DMS153 (cell line): ENCODE measurements around the gene WASF1.

ENCODE experiments used
- DNase-seq: peaks from one replicate; lab custom pipeline; 2025; lab: John Stamatoyannopoulos, UW

WASF1 gene

DNA sequence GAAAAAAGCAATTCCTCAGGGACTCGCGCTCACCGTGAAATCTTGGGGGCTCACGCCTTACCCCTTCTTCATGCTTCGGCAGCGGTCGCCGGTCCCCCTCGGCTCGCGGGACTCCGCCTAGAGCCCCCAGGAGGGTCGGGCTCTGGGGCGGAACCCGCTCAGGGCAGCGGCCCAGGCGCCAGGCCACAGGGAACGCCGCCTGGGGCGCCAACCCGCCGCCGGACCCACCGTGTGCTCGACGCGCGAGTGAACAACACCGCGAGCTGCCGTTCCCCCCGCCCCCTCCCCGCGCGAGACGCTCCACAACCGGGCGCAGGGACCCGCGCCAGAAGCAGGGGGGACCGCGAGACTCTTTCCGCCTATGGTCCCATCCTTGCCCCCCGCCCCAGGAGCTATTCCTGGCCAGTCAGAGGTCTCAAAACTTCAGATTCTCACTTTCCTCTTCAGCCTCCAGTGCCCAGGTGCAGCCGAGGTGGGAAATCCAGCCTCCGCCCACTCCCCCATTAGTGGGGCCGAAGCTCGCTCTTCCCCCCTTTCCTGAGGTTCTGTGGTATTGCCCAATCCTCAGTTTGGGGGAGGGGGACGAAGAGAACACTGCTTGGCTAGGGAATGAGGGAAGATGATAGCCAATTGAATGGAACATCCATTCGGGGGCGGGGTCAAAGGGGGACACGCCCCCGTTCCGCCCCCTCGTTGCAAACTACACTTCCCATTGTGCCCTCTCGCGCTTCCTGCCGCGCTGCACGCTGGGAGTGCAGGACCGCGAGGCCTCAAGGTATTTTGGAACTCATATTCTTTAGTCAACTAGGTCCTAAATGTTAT lies at the start of gene WASF1:
TSS of gene WASF1 (minus strand) at position 265 of the 822 bp plus-strand sequence. CDS start 52,069 bp downstream, outside the sequence.
- peak; percentile 98 for DNase-seq

DNA sequence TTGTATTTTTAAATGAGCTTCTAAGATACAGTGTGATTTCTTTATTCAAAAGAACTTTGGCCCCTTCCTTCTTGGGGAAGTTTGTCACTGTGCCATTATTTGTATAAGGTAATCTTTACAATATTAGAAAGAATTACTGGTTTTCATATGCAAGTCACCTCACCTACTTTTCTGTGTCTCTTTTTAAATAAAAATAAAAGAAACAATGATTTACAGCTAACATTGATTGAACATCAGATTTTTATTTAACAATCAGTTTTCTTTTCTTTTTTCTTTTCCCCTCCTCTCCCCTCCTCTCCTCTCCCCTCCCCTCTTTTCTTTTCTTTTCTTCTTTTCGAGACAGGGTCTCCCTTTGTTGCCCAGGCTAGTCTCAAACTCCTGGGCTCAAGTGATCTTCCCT lies 46.8 kb upstream of the WASF1 start:
- no peak for DNase-seq

DNA sequence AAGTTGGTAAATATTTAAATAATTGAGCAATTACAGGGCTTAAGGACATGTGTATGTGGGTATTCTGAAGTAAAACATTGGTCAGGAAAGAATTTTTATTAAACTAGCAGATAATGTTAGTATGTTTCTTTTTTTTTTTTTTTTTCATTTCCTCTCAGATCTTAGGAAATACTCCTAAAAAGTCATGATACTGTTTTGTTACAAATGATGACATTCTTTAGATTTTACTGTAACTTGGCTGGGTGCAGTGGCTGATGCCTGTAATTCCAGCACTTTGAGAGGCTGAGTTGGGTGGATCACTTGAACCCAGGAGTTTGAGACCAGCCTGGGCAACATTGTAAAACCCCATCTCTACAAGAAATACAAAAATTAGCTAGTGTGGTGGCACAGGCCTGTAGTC lies 42.3 kb upstream of the WASF1 start:
- DNase-seq = no peak

DNA sequence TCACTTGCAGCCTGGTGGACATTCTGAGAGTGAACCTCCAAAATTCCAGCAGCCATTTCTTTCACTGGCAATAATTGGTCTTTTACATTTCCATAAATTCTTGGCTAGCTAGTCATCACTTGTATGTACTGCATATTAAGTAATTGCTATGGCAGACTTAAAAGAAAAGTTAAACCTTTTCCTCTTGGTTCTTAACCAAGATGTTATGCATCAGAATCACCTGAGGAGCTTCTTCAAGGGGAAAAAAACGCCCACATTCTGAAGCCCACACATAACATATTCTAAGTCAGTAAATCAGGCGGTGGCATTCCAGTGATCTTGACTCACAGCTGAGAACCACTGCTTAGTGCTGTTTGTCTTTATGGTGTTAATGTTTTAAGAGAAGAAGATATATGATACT lies 37.8 kb upstream of the WASF1 start:
- DNase-seq = no peak

DNA sequence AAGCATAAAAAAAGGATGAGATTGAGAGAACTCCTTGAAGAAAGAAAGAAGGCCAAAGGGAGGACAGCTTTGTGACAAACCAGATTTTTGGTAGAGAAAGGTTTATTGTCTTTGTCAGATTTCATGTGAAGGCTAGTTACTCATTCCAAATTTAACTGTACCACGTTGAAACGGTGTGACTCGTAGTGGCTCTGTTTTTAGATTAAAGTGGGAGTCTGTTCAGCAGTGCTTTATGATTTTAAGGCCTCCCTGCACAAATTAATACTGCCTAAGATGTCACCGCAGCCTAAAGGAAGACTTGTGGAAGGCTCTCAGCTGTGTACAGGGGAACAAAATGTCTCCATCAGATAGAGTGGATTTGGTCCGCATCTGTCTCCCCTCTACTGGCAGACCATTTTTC lies 36.7 kb upstream of the WASF1 start:
- no peak for DNase-seq

DNA sequence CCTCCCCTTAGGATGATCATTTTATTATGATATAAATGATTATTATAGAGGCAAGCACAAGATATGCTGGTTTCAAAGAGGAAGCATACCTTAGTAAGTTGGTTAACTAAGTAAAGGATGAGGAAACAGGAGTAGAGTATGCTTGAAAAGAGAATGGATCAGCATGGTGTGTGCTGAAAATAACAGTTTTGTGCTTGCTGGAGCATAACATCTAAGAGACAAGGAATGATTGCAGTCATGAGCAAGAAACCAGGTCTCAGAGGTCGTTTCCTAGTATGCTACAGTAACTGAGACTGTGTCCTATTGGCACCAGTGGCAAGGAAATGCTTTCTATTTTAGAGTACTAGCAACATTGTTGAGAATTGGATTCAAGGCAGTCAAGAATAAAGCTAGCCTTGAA lies 34.9 kb upstream of the WASF1 start:
- no peak for DNase-seq

DNA sequence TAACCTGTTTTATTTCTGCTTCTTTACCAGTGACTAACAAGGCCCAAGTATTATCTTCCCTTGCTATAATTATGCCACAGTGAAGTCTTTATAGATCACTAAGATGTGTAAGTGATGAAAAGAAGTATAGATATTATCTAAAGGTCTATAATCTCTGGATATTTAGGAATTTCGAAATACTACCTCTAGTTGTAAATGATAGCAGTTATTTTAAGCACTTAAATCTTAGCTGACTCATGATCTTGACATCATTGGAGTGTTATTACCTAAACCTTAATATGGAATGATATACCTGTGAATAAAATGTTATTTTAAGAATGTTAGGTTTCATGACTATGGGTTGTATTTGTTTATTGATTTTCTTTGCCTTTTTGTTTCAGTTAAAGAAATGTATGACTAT lies 32.3 kb upstream of the WASF1 start:
- DNase-seq = no peak

DNA sequence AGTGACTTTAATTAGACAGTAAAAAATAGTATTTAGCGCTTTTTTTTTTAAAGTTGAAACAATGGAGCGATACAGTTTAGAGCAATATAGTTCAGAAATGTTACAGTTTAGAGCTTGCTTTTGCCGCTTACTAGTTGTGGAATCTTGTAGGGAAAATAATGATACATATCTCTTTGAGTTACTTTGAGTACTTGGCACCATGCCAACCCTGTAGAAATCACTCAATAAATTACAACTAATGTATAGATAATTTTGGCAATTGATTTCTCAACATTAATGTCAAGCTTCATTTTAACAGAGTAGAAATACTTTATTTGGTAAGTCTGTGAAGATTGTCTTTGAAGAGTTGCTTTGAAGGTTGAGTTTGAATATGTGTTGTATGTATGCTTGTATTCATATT lies 28.2 kb upstream of the WASF1 start:
- no peak for DNase-seq

DNA sequence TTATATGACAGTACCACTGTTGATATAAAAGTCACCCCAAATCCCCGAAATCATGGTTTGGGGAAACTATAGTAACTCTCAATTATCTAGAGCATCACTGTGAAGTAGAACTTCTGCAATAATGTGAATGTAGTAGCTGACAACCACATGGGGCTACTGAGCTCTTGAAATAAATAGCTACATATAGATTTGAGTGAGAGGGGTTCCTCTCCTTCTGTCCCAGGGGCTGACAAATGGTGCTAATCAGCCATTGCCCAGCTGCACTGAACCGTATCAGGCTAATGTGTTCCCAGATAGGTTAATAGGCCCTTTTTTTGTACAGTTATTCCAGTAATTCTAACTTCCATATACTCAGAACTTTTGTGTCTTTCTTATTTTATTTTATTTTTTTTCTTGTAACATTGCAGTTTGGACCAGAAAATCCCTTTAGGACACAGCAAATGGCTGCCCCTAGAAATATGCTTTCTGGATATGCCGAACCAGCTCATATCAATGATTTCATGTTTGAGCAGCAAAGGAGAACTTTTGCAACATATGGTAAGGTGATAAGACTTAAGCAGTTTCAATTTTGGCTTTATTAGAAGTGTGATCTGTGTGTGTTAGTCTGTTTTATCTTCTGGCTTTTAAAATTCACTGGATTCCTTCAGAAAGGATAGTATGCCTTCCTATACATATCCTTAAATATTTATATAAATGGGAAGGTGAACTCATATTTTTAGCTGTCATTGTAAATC lies 21.8 kb upstream of the WASF1 start:
- DNase-seq = no peak

DNA sequence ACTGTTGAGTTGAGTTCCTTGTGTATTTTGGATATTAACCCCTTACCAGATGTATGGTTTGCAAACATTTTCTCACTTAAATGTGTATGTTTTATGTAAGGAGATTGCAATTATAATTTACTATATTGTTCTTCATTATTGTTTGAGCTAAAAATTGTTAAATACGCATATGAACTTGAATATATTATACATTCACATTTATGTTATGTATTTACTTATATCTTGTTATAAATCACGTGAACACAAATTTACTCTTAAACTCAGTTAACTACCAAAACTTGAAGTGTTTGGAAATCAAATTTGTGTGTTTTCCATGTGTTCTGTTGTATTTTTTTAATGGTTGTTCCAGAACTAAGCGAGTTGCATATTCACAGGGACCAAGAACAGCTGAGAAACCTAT lies 19.1 kb upstream of the WASF1 start:
- DNase-seq = no peak

DNA sequence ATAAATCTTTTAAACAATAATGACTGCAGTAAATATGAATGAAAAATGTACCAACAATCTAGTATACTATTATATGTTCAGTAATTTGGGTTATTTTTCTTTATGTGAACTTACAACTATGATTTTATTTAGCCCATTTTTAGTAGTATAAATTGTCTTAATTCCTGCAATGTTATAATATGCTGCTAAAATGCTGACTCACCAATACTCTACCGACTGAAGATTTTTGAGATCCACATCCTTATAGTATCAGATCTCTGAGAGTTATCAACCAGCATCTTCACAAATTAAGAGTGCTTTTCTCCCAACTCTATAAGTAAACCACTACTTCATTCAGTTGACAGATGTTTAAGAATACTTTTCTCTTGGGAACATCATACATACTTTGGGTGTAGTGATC lies 17.4 kb upstream of the WASF1 start:
- no peak for DNase-seq

DNA sequence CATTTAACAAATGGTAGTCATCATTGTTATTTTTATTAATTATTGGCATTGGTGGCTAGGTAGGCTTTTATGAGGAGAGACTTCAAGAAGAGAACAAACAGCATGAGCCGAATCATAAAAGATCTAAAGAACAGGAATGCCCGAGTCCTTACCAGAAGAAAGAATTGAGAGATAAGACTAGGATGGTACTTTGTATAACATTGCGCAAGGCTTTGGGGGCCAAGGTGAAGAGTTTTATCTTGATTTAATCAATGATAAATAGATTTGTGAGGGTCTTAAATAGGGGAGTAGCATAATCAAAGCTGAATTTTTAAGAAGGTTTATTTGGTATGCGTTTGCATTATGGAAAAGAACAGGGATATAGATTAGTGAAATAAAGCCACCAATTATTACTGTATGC lies 16.2 kb upstream of the WASF1 start:
- DNase-seq = no peak

DNA sequence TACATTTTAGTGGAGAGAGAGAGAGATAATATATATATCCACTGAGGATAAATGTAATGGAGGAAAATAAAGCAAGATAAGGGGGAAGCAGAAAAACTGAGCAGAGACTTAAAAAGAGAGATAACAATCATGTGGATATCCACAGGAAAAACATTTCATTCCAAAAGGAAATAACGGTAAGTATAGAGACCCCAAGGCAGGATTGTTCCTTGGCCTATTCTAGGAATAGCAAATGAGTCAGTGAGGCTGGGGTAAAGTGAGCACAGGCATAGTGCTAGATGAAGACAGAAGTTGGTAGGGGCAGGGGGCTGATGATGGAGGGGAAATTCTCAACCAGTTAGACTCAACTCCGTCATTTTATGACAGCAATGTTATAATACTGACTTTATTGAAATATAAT lies 12.0 kb upstream of the WASF1 start:
- no peak for DNase-seq

DNA sequence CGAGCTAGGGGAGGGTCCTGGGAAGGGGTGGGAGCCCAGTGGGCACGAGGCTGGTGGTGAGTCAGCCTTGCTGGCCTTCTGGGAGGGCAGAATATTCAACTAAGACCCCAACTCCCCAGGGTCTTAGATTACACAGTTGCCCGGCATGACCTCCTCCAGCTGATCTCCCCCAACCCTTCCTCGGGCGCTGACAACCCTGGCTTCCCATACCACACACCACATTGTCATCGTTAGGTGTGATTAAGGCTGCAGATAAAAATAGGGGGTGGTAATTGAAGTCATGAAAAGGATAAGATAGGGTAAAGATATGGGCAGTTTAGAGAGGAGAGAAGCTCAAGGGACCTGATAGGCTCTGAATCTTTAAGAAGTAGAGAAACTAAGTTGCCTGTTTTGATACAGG lies 11.3 kb upstream of the WASF1 start:
- no peak for DNase-seq

DNA sequence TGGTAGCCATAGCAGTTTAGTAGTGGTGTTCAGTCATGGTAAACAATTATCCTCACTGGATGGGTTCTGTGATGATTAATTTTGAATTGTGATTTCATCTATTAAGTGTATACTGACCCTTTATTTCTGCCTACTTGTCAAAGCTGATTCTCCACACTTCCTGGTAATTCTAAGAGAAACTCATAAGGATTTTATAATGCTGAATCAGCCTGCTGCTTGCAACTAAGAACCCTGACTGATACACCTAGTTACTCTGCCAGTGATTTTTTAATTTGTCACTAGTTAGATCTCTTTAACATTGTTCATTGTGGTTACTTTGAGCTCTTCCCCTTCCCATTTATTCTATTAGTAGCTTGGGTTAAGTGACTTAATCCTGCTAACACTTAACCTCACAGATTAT lies 9.3 kb upstream of the WASF1 start:
- no peak for DNase-seq

DNA sequence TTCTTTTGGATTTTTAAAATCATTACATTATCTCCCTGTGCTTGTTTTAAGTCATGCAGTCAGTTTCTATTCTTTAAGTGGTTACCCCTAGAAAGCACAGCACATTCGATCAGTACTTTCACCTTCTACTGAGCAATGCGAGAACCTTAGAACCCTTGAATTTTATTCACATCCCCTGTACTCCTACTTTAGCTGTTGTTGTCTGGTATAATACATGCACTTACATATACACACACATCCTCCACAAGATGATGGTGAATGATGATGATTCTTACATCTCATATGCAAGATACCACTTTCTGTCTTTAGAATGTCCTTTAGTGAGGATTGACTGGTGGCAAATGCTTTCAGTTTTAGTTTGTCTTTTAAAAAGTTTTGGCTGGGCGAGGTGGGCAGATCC lies 6.4 kb upstream of the WASF1 start:
- DNase-seq = no peak

DNA sequence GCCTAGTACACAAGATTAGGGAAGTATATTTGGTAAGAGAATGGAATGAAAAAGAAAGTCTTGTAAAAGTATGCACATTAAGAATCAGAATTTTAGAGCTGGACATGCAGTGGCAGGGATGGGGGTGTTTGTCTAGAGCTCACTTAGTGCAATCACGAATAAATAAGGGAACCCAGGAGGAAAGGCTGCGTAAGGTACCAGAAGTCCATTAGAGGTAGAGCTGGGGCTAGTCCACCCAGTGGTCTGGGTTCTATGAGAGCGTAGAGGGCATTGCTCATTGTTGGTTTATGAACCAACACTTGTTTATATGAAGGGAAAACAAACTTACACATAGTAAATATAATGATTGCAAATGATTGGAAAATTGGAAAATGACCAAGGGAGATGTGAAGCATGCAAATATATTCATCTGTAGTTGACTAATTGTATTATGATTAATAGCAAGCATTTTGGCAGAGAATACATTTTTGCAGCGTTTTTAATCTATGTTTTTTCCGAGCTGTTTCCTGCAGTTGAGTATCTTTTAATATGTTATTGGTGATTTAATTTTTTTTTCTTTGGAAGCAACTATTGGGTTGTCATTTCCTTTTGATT lies 3.9 kb upstream of the WASF1 start:
- no peak for DNase-seq

DNA sequence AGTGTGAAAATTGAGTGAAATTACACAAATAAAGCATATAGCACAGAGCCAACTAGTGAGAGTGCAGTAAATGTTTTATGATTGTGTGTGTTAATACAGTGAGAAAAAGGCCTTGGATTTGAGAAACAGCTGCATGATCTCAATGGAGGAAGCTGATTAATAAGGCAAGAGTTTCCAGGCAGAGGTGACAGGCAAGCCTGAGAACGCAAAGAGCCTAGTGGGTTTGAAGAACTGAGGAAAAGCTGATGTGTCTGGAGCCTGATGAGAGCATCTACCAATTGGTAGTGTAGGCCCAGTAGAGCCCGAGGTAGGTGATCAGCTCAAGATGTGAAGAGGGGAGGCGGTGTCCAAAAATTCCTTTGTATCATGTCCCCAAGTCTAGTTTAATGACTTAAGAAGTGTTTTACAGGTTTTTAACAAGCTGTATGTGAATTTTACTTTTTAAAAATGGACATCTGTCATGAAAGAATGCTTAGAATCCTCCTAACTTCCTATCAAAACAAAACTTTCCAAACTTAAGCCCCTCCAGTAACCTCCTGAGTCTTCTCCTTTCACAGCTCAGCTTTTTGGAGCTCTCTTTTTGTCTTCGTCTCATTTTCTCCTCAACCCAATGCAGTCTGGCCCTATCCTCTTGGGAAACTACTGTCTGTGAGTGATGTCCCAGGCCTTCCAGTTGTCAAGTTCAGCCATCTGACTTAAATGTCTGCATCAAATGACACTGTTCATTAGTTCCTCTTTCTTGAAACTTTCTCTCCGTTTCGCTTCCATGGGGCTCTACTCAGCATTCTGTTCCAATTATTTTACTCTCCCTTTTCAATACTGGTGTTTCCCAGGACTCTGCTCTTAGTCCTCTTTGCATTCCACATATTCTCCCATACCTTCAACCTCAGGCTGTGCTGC lies 1.9 kb upstream of the WASF1 start:
- no peak for DNase-seq

DNA sequence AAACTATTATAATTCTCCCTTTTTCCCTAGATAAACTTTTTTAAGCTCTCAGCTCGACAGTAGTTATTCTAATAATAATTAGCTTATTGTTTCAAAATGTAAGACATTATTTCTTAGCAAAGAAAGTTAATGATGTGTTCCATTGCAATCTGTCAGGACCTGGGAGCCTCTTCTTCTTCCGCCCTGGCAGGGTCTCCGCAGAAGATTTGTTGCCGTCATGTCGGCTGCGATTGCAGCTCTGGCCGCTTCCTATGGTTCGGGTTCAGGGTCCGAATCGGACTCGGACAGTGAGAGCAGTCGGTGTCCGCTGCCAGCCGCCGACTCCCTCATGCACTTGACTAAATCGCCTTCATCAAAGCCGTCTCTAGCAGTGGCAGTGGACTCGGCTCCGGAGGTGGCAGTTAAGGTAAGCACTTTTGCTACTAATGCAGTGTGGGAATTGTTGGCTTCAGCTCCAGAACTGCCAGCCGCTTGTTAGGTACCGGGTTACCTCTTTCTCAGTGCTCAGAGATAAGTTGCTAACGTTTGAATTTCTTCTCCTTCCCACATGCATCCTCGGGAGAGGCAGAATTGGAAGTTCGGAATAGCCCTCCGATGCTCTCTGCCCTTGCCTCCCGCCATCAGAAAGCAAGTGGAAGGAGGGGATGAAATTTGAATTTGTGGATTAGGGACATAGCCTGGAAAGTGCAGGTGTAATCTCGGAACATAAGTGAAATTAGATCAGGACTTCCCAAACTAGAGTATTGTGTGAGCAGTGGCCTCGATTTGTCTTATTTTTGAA lies 948 bp upstream of the WASF1 start, which contains the start of gene CDC40:
TSS of gene CDC40 (plus strand) at position 200 of the 781 bp plus-strand sequence. CDS start at position 218, 18 bp downstream.
- no peak for DNase-seq

DNA sequence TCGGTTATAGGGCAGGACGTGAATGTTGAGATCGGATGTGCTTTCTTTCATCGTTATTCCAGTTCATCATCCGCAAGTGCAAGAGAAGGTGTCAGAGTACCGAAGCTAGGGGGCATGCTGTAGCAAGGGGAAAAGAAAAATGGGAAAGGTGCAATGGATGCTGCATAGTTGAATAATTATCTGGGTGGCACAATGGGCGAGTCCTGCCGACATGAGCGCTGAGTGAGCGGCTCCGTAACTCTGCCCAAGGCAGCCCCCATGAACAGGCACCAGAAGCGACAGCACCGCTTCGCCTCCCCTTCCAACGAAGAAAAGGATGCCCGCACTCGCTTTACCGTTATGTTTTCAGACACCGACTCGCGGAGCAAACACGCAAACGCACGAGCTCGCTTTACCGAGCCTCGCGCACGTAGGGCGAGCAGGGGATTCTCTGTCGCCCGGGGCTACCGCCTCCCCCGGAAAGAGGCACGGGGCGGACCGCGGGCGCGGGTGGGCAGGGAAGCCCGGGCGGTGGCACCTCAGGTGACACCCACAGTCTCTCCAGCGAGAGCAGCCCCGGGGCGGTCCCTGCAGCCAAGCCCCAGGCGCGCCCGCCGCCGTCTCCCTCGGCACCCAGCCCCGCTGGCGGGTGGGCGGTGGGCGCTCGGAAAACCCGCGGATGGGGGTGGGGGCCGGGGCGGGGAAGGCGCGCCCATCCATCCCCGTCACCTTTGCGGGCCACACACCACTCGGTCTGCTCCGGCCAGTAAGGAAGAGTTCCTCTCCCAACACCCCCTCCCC lies 654 bp downstream of the WASF1 start:
- DNase-seq = peak; percentile 57
